ENCODE measurements around the gene UQCC2.

The UQCC2 gene

DNA sequence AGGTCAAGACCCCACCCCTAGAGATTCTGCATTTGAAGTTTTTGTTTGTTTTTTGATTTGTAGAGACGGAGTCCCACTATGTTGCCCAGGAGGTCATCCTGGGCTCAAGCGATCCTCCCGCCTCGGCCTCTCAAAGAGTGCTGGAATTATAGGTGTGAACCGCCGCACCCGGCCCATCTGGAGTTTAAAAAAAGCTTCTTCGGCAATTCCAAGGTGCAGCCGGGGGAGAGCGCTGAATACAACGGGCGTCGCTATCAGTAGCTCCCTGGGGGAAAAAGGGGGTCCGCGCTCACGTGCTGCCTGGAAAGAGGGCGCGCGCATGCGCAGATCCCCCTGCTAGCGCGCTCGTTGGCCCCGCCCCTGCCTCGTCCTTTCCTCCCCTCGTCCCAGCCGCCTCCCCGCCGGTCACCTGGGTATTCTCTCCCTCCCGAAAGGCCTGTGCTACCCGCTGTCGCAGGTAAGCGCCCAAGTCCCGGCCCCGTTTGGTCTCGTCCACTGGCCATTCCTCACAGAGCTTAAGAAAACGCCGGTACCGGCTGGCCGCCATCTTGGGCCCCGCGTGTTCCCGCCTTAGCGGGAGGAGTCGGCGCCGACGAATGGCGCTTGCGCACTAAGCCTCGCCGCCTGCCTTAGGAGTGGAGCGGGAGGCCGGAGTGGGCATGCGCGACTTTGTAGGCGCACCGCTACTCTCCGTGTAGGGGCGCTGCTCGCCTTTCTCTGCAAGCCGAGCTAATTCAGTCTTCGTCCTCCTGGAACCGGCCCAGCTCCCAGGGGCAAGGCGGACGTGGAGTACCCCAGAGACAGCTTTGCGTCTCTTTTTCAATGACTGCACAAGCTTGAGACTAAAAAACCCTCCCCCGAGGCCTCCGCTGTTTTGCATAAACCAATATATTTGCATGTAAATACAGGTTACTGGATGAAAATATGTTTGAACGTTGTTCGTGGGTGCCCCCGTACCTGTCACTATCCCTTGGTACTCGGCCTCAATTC is at the start of gene UQCC2:
UQCC2 (minus strand) TSS at position 561 of the 990 bp plus-strand sequence; CDS start at position 547, 14 bp downstream.
- peak; percentile 97 for DNase-seq

DNA sequence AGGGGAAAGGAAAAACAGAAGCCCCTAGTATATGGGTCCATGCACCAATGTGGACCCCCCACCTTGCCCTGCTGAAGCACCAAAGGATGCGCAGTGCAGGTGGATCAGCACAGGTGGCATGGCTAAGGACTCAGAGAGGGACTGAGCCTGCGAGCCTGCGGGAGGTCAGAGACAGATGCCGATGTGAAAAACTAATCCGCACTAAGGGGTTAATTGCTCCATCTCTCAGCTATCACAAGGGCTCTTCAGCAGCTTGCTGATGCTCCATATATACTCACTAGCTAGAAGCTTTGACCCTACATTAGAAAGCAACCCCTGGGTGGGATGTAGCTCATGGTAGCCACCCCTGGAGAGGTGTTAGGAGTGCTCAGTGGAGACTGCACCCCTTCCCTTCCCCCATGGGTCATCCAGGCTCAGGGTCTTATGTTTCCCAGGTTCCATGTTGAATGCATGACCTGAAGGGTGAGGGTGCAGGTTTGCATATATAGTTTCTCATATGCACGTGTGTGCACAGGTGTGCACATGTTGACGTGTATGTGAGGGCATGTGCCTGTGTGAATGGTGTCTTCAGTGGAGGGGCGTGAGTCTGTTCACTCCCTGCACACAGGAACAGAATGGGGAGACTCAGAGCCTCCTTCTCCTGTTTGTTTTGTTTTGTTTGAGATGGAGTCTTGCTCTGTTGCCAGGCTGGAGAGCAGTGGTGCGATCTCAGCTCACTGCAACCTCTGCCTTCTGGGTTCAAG is 48.6 kb upstream of the UQCC2 start:
- DNase-seq: no peak

DNA sequence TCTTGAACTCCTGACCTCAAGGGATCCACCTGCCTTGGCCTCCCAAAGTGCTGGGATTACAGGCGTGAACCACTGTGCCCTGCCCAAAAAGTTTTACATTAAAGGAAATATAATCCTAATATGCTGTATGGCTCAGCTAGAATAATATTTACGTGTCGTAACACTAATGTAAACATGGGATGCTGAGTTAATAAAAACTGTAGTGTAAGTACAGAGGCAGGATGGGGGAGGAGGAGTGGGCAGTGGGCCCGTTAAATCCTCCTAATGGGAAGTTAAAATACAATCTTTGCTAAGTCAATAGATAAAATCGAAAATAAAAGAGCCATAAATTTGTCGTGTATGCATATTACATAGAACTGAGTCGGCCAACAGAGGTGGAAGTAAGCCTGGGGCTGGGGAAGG is 47.3 kb upstream of the UQCC2 start:
- no peak for DNase-seq

DNA sequence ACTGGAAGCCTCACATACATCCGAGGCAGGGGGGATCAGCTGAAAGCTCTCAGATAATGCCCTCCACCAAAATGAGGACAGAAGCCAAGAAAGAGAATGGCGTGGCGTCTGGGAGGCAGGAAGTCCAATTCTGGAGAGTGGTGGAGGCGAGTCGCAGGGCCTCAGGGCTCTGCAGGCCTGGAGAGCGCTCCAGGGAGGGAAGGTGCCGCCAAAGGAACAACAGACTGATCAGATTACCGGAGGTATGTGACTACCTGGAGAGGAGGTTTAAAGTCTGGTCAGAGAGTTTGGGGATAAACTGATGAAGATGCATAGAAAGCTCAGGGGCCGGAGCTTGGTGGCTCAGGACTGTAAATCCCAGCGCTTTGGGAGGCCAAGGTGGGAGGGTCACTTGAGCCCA is 46.4 kb upstream of the UQCC2 start:
- DNase-seq: no peak

DNA sequence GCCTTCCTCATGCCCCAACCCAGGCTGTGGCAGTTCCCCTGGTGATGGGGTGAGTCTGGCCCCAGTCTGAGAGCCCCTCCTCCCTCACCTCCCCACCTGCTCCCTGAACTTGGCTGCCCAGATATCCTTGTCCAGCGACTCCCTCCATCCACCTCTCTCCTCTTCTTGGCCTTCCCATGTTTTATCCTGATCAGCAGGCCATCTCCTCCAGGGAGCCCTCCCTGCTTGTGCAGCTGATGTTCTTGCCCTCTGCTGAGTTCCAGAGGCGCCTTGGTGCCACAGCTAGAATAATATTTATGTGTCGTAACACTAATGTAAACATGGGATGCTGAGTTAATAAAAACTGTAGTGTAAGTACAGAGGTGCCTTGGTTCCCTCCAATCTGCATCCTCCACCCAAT is 45.6 kb upstream of the UQCC2 start:
- DNase-seq: no peak

DNA sequence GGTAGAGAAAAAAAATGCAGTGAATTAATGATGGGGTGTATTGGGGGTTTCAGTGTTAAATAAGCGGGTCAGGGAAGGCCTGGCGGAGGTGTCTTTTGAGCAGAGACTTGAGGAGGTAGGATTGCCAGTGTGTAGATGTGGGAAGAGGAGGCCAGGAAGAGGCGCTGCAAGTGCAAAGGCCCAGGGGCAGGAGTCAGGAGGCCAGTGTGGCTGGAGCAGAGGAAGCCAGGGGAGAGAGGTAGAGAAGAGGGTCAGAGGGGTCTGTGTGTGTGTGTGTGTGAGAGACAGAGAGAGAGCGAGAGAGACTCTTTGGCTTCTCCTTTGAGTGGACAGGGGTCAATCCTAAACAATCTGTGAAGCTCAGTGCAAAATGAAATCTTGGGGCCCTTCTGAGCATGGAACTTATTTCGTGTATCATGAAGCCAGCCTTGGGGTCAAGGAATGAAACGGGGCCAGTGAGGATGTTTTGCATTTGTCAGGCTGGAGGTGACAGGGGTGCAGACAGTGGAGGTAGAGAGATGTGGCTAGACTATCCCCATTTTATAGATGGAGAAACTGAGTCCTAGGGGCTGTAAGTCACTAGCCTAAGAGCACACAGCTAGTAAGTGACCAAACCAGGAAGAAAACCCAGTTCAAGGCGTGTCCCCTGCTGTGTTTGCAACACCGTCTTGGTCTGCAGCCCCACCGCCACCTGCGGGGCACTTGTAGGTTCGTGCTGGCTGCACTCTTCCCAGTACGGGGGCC is 44.9 kb upstream of the UQCC2 start:
- no peak for DNase-seq

DNA sequence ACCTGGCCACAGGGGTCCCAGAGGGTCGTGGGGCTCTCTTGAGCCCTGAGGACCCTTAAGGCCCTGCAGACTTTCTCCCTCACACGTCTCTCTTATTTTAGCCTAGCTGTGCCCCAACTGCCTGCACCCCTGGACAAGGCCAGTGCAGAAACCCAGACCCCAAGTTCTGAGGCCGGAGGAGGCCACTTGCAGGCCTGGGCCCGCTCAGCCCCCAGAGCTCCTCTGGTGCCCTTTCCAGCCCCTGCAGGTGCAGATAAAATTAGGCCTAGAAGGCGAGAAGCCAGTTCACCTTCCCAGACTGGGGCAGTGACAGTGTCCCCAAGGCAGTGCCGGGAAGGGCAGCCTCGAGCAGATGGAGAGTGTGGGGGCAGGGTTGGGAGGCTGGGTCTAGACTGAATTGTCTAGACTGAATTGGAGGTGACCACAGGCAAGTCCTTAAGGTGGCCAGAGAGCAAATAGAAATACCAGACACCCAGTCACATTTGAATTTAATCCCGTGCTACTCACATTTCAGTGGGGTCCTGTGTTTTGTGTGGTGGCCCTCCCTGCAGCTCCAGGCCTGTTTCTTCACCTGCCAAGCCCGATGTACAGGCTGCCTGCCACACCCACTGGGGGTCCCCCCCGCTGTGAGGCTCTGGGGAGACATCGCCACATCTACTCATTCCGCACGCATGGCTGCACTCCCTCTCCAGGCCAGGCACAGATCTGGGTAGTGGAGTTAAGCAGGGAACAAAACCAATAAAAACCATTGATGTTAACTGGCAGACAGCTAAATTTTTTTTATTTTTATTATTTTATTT is 43.8 kb upstream of the UQCC2 start:
- DNase-seq: no peak

DNA sequence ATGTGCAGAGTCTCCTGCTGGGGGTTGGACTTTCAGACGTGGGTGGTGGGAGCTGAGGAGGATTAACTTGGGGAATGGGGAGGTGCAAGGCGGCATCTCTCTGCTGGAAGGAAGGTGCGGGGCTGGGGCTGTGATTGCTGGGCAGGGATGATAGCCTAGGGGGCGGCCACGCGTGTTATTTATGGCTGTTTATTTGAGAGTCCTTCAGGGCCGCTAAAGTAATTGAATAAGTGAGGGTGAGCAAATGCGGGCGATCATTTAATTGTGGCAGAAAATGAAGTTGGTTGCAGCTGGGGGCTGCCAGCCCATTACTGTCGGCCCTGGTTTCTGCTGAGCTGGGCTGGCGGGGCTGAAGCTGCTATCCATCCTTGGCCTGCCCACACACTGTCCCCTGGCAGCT is 42.7 kb upstream of the UQCC2 start:
- DNase-seq: no peak

GRCh38 chr6:33752646-33753015 is 41.1 kb upstream of the UQCC2 start:
- no peak for DNase-seq

GRCh38 chr6:33751771-33752645 is 40.5 kb upstream of the UQCC2 start:
- DNase-seq: no peak

DNA sequence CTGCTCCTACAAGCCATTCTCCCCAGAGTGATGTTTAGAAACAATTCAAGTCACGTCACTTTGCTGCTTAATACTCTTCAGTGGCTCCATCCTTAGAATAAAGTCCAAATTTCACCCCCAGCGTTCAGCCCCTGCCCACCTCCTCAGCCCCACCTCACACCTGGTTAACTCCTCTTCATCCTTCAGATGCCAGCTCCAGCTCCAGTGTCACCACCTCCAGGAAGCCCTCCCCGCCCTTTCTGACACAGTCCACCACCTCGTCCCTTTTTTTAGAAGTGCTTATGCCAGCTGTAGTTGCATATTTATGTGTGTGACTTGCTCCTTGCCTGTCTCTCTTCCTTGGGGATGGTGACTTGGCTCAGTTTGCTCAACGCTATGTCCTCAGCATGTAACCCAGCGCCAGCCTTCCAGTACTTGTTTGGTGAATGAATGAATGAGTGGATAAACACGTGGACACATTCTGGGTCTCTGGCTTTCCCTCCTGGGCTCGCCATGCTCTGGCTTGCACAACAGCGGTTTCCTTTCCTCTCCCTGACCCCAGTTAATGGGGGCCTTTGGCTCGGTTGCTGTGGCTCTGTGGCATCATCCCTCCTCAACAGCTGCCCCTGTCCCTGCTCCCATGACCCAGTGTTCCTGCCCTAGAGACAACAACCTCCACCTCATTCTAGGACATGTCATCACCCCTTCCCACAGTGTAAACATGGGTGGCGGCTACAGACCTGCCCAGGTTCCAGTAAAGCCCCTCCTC is 38.9 kb upstream of the UQCC2 start:
- no peak for DNase-seq

- DNase-seq: no peak
Observed at GRCh38 chr6:33749401-33749800, 37.9 kb upstream of the UQCC2 start.

GRCh38 chr6:33748841-33749240 is 37.3 kb upstream of the UQCC2 start:
- no peak for DNase-seq

DNA sequence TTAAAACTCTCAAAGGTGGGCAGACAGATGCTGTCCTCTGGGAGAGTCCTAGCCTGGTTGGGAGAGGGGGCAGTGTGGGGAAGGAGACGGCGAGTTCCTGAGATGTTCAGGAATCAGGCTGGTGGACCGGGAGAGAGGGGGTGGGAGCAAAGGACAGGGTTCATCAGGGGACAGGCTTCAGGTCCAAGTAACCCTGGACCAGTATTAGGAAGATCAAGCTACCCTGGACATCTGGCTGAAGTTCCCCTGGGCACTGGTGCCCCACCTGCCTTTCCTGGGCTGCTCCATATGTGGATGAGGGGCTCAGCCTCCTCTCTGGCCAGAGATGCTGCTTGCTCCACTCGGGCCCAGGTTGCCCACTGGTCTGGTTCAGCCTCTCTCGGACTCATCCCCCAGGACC is 36.3 kb upstream of the UQCC2 start:
- DNase-seq: no peak

DNA sequence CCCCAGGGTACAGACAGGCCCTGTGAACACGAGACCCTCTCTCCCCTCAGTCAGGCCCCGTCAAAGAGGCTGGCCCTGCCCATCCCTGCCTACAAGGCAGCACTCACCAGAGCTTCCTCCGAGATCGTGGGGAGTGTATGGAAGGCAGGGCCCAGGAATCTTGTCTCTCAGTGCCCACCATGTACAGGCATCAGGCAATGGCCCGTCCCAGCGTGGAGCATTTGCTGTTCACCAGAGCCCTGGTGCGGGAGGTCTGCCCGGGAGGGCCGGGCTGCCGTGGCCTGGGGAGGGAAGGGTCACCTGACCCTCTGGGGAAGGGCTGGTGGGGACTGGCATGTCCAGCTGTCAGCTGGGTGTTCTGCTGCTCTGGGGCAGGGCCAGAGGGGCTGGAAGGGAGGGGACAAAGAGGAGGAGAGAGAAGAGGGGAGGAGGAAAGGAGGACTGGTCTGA is 35.2 kb upstream of the UQCC2 start, which contains the start of gene IP6K3:
IP6K3 (minus strand) TSS at position 255 of the 450 bp plus-strand sequence. CDS start 11,429 bp downstream, outside the sequence.
- DNase-seq: no peak

DNA sequence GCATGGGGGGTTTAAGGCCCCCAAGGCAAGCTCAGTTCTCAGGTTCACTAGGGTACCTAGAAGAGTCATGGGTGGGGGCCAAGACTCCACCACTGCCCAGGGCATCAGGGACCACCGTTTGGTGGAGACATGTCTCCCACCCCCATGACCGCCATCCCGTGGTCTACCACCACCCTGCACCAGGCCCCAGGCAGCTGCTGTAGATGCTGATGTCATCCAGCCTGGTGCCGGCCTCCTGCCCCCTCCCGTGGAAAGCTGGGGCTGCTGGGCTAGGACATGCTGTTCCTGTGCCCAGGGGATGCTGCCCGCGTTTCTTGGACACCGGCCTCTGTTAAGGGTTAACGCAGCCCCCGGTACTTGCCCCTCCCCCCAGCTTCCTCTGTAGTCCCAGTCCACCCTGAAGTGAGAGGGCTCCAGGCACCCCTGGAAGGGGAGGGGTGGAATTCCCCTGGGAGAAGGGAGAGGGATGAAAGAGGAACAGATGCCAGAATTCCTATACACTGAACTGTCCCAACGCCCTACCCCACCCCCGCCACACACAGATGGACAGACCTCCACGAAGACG is 34.6 kb upstream of the UQCC2 start:
- no peak for DNase-seq

DNA sequence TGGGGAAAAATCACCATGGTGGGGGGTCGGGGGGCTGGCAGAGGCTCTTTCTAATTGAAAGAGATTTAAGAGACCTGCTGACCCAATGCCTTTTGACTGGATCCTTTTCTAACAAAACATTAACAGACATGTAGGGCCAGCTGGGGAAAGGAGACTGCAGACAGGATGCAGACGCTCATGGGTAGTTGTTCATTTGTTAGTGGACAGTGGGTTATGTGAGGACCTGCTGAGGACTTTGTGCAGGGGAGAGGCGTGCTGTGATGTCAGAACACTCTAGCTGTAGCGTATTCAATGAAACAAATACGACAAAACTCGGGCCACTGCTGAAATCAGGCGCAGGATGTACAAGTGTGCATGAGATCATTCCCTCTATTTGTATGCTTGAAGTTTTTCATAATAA is 34.0 kb upstream of the UQCC2 start:
- no peak for DNase-seq

GRCh38 chr6:33744895-33745546 is 33.5 kb upstream of the UQCC2 start:
- DNase-seq: no peak

All from CD4-positive, alpha-beta T cell treated with Interleukin-15 for 1 hour (primary cell).